Liver (tissue), 9 donors: ENCODE measurements around the gene CCDC68. TPM values are rescaled to one million over a fixed set of nuclear protein-coding genes. Genes with fewer than 3 reads are reported as not detected.

Experiments
- DNase-seq: peaks from one replicate; pipeline ENCODE4 v3.0.0-alpha.2; 2017; ENCODE audit warnings: low spot score
- H3K27ac ChIP-seq, 2 donors: one replicate each; pipeline ENCODE4 v1.7.0; 2013; ENCODE audit warnings: inconsistent platforms in 2 of 2, low read length in 2 of 2, control low read depth in 1 of 2, low read depth in 1 of 2, mild to moderate bottlenecking in 1 of 2
- H3K27me3 ChIP-seq, 4 donors: one replicate each; pipeline versions ENCODE4 v1.6.1 to v1.7.0; 2013; ENCODE audit warnings: low read length in 3 of 4, inconsistent platforms in 1 of 4, mild to moderate bottlenecking in 1 of 4, moderate library complexity in 1 of 4; ENCODE audit not compliant: control insufficient read depth in 4 of 4, insufficient read depth in 4 of 4
- H3K36me3 ChIP-seq, 4 donors: one replicate each; pipeline versions ENCODE4 v1.6.1 to v1.7.0; 2013; ENCODE audit warnings: low read length in 3 of 4, mild to moderate bottlenecking in 3 of 4, low read depth in 1 of 4, moderate library complexity in 1 of 4; ENCODE audit not compliant: control insufficient read depth in 4 of 4, insufficient read depth in 3 of 4
- H3K4me1 ChIP-seq, 4 donors: one replicate each; pipeline versions ENCODE4 v1.6.1 to v1.7.0; 2013; ENCODE audit warnings: low read length in 3 of 4, mild to moderate bottlenecking in 3 of 4, moderate library complexity in 1 of 4; ENCODE audit not compliant: control insufficient read depth in 4 of 4, insufficient read depth in 4 of 4
- H3K4me3 ChIP-seq, 3 donors: one replicate each; pipeline versions ENCODE4 v1.6.1 to v1.7.0; 2013; ENCODE audit warnings: low read length in 3 of 3, control low read depth in 1 of 3, low read depth in 1 of 3, mild to moderate bottlenecking in 1 of 3
- H3K9ac ChIP-seq, 2 donors: one replicate each; pipeline ENCODE4 v1.7.0; 2013; ENCODE audit warnings: low read length in 2 of 2, mild to moderate bottlenecking in 2 of 2, moderate library complexity in 2 of 2, control low read depth in 1 of 2, low read depth in 1 of 2
- H3K9me3 ChIP-seq, 4 donors: one replicate each; pipeline versions ENCODE4 v1.6.1 to v1.7.0; 2013; ENCODE audit warnings: low read length in 3 of 4; ENCODE audit not compliant: control insufficient read depth in 4 of 4
- ATF3 ChIP-seq: IDR thresholded peaks from 2 replicates; pipeline ENCODE4 v1.6.1; 2016; ENCODE audit warnings: antibody characterized with exemption
- EGR1 ChIP-seq, 2 donors: IDR thresholded peaks; 2 replicates each; pipeline ENCODE4 v1.6.1; 2016 to 2018; ENCODE audit warnings: antibody characterized with exemption in 2 of 2, low read depth in 2 of 2
- FOXA1 ChIP-seq: IDR thresholded peaks from 2 replicates; pipeline ENCODE4 v1.6.1; 2016; ENCODE audit warnings: antibody characterized with exemption
- FOXA2 ChIP-seq: IDR thresholded peaks from 2 replicates; pipeline ENCODE4 v1.6.1; 2016; ENCODE audit warnings: antibody characterized with exemption
- GABPA ChIP-seq, 2 donors: IDR thresholded peaks in 1 of 2; conservative IDR thresholded peaks in 1 of 2; 2 replicates each; pipeline ENCODE4 v1.6.1; 2016; ENCODE audit warnings: antibody characterized with exemption in 2 of 2, mild to moderate bottlenecking in 1 of 2, moderate library complexity in 1 of 2
- HNF4A ChIP-seq, 2 donors: conservative IDR thresholded peaks; 2 replicates each; pipeline ENCODE4 v1.6.1; 2016; ENCODE audit warnings: antibody characterized with exemption in 2 of 2, mild to moderate bottlenecking in 2 of 2
- HNF4G ChIP-seq: IDR thresholded peaks from 2 replicates; pipeline ENCODE4 v1.6.1; 2016; ENCODE audit warnings: antibody characterized with exemption
- JUND ChIP-seq, 2 donors: IDR thresholded peaks; 2 replicates each; pipeline ENCODE4 v1.6.1; 2016; ENCODE audit warnings: antibody characterized with exemption in 2 of 2
- NR2F2 ChIP-seq: IDR thresholded peaks from 2 replicates; pipeline ENCODE4 v1.6.1; 2016; ENCODE audit warnings: antibody characterized with exemption
- RAD21 ChIP-seq, 2 donors: IDR thresholded peaks; 2 replicates each; pipeline ENCODE4 v1.6.1; 2016; ENCODE audit warnings: antibody characterized with exemption in 2 of 2, mild to moderate bottlenecking in 2 of 2
- RXRA ChIP-seq, 2 donors: IDR thresholded peaks; 2 replicates each; pipeline ENCODE4 v1.6.1; 2017 to 2018; ENCODE audit warnings: antibody characterized with exemption in 2 of 2, mild to moderate bottlenecking in 1 of 2
- SP1 ChIP-seq: IDR thresholded peaks from 2 replicates; pipeline ENCODE4 v1.6.1; 2018; ENCODE audit warnings: antibody characterized with exemption, mild to moderate bottlenecking
- TAF1 ChIP-seq: conservative IDR thresholded peaks from 2 replicates; pipeline ENCODE4 v1.6.1; 2016; ENCODE audit warnings: antibody characterized with exemption, mild to moderate bottlenecking
- YY1 ChIP-seq: IDR thresholded peaks from 2 replicates; pipeline ENCODE4 v1.6.1; 2016; ENCODE audit warnings: antibody characterized with exemption, mild to moderate bottlenecking
- ZBTB33 ChIP-seq: IDR thresholded peaks from 2 replicates; pipeline ENCODE4 v1.6.1; 2016; ENCODE audit warnings: antibody characterized with exemption
- WGBS: extraction: QIAGEN DNeasy Blood & Tissue Kit; methylation state at CpG from one replicate; pipeline ENCODE4 v1.1.7; 2013; 5-methylcytosine and 5-hydroxymethylcytosine counted together
- polyA plus RNA-seq, 2 donors: library from polyadenylated mRNA; stranded (reverse) in 1 of 2; unstranded in 1 of 2; fragments of 200-250 nt in 1 of 2; fragments of >200 nt in 1 of 2; fragmentation: Nextera tagmentation in 1 of 2; extraction: Ambion mirVana in 1 of 2; gene quantifications; one replicate each; pipeline versions ENCODE4 v1.2.1 to v1.2.3, GENCODE V29; 2013 to 2015
- total RNA-seq, 2 donors: library from RNA; depleted of rRNA; stranded (reverse); fragments of >200 nt; gene quantifications; one replicate each; pipeline ENCODE4 v1.2.3, GENCODE V29; 2014
- TF ChIP-seq, protein P1 (sequence below): fragments of 150-350 bp; IDR thresholded peaks from 2 replicates; pipeline ENCODE4 v1.5.1; 2017; ENCODE audit warnings: improper control_type of control experiment, low read depth, low read length; ENCODE audit not compliant: missing input control
- TF ChIP-seq, protein P2 (sequence below): IDR thresholded peaks from 2 replicates; pipeline ENCODE4 v1.6.1; 2016; ENCODE audit warnings: antibody characterized with exemption
- donor health status: healthy.
- donor health status: healthy.
- donor health status: healthy.
- donor health status: healthy.
- donor health status: healthy.

CCDC68 gene
- total and polyA plus RNA-seq, 4 donors: 2.6 to 17.5 (median 11.2) TPM

GRCh38 chr18:54911551-54911950 is 47.7 kb downstream of the CCDC68 start:
- 88% methylated on average over 2 of the region's 2 CpGs for WGBS

DNA sequence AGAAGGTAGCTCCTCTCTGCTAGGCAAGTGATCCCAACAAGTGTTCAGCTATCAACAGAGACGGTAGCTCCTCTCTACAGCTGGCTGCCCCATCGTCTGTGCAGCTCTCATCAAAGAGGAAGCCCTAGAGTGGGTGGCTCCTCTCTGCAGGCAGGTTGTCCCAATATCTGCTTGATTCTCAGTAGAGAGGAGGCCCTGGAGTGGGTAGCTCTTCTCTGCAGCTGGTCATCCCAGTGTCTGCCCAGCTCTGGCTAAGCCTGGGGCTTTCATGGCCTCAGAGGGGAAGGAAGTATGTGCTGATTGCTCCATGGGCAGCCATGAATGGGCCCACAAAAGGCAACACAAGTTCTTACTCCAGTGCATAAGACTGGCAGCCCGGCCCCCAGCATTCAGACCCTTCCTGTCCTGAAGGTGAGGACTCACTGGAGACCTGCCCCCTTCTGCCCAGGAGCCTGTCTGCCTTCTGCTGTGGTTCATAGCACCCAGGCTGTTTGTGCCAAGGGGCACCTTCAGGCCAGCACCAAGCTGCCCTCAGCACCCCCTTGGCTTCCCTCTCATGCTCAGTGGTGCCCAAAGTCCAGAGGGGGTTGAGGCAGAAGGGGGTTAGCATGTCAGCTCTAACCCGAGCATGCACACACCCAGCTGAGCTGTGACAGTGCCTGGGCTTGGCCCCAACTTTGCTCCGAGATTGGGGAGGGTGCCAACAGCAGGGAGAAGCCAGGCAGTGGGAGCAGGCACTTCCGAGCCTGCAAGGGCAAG is 48.9 kb downstream of the CCDC68 start:
- WGBS: 87% methylated on average over 6 of the region's 6 CpGs
- peaks cover 0 to 2% (median 0%) of the 10 kb centered on the region in 4 donors for H3K36me3 ChIP-seq
- DNase-seq: no peak
- H3K4me1 ChIP-seq: no peaks in the 10 kb centered on the region
- no peak overlapping the region for H3K4me3 ChIP-seq
- no peak overlapping the region for H3K27ac ChIP-seq
- no peak overlapping the region for H3K9ac ChIP-seq
- H3K27me3 ChIP-seq: no peaks in the 10 kb centered on the region
- H3K9me3 ChIP-seq: no peaks in the 10 kb centered on the region
- TF ChIP-seq, protein P1, sequence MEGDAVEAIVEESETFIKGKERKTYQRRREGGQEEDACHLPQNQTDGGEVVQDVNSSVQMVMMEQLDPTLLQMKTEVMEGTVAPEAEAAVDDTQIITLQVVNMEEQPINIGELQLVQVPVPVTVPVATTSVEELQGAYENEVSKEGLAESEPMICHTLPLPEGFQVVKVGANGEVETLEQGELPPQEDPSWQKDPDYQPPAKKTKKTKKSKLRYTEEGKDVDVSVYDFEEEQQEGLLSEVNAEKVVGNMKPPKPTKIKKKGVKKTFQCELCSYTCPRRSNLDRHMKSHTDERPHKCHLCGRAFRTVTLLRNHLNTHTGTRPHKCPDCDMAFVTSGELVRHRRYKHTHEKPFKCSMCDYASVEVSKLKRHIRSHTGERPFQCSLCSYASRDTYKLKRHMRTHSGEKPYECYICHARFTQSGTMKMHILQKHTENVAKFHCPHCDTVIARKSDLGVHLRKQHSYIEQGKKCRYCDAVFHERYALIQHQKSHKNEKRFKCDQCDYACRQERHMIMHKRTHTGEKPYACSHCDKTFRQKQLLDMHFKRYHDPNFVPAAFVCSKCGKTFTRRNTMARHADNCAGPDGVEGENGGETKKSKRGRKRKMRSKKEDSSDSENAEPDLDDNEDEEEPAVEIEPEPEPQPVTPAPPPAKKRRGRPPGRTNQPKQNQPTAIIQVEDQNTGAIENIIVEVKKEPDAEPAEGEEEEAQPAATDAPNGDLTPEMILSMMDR: no peak
- TF ChIP-seq NR2F2: no peak
- TF ChIP-seq ATF3: no peak
- TF ChIP-seq HNF4G: no peak
- TF ChIP-seq FOXA1: no peak
- TF ChIP-seq RAD21 (IDR thresholded peaks at IDR 0.05): no peak
- no peak for TF ChIP-seq FOXA2
- no peak for TF ChIP-seq TAF1
- no peak for TF ChIP-seq GABPA (IDR thresholded peaks at IDR 0.05 in 1 of 2, conservative IDR thresholded peaks at IDR 0.05 in 1 of 2)
- TF ChIP-seq SP1: no peak
- no peak for TF ChIP-seq EGR1 (IDR thresholded peaks at IDR 0.05; ENCODE audit: low read depth in 2 of 2)

More at GRCh38 chr18:54911551-54911950, 47.7 kb downstream of the CCDC68 start:
- DNase-seq: no peak
- Histone ChIP-seq H3K4me1 (no peaks in the 10 kb centered on the region), H3K27me3 (no peaks in the 10 kb centered on the region), H3K9me3 (no peaks in the 10 kb centered on the region), H3K36me3 (peaks cover 0 to 2% (median under 1%) of the 10 kb centered on the region in 4 donors), H3K9ac (no peak overlapping the region), H3K4me3 (no peak overlapping the region), H3K27ac (no peak overlapping the region)
- TF ChIP-seq FOXA2 (no peak), JUND (IDR thresholded peaks at IDR 0.05) (no peak), HNF4A (conservative IDR thresholded peaks at IDR 0.05) (no peak), ATF3 (no peak), RXRA (IDR thresholded peaks at IDR 0.05) (no peak), ZBTB33 (no peak), SP1 (no peak), YY1 (no peak), FOXA1 (no peak), HNF4G (no peak), EGR1 (IDR thresholded peaks at IDR 0.05; ENCODE audit: low read depth in 2 of 2) (no peak), RAD21 (IDR thresholded peaks at IDR 0.05) (no peak), TAF1 (no peak), NR2F2 (no peak)
- TF ChIP-seq, protein P2, sequence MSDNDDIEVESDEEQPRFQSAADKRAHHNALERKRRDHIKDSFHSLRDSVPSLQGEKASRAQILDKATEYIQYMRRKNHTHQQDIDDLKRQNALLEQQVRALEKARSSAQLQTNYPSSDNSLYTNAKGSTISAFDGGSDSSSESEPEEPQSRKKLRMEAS: no peak
